NB4 (cell line): ENCODE measurements around the gene CEP128.

Experiments
- POLR2A ChIP-seq: IDR thresholded peaks from 2 replicates; pipeline ENCODE4 v1.6.1; 2011; ENCODE audit warnings: mild to moderate bottlenecking; ENCODE audit not compliant: insufficient read length; ENCODE audit errors: extremely low read depth
- TF ChIP-seq, protein P1 (sequence below): IDR thresholded peaks from one replicate; pipeline ENCODE4 v1.5.1; 2012; ENCODE audit warnings: low read depth, low read length
- TF ChIP-seq, protein P2 (sequence below): IDR thresholded peaks from 2 replicates; pipeline ENCODE4 v1.6.1; 2011; ENCODE audit warnings: low read depth, low read length

DNA sequence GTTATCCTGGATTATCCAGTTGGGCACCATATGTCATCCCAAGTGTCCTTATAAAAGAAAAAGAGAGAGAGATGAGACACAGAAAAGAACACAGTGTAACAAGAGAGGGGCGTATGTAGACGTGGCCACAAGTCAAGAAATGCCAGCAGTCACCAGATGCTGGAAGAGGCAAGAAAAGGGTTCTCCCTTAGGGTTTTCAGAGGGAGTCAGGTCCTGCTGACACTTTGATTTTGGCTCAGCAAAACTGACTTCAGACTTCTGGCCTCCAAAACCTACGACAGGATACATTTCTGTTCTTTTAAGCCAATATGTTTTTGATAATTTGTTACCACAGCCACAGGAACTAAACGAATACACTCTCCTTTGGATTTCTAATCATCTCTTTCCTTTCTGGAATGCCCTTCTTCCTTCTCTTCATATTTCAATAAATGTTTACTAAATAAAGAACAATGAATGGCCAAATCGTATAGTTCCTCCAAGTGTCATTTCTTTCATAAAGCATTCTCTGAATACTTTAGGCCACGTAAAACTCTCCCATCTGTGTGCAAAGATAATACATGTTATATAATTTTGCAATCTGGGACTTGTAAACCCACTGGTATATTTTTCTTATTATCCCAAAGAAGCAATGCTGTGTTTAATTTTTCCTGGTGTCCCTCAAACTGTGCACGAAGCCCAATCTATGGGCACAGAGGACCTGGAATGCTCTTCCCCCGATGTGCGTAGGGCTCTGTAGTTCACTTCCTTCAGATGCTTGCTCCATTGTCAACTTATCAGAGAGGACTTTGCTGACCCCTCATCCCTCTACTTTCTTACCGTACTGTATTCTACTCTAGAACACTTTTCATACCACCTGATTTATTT lies 303.6 kb downstream of the CEP128 start:
- TF ChIP-seq, protein P1, sequence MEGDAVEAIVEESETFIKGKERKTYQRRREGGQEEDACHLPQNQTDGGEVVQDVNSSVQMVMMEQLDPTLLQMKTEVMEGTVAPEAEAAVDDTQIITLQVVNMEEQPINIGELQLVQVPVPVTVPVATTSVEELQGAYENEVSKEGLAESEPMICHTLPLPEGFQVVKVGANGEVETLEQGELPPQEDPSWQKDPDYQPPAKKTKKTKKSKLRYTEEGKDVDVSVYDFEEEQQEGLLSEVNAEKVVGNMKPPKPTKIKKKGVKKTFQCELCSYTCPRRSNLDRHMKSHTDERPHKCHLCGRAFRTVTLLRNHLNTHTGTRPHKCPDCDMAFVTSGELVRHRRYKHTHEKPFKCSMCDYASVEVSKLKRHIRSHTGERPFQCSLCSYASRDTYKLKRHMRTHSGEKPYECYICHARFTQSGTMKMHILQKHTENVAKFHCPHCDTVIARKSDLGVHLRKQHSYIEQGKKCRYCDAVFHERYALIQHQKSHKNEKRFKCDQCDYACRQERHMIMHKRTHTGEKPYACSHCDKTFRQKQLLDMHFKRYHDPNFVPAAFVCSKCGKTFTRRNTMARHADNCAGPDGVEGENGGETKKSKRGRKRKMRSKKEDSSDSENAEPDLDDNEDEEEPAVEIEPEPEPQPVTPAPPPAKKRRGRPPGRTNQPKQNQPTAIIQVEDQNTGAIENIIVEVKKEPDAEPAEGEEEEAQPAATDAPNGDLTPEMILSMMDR: no peak
- TF ChIP-seq POLR2A: no peak
- TF ChIP-seq, protein P2, sequence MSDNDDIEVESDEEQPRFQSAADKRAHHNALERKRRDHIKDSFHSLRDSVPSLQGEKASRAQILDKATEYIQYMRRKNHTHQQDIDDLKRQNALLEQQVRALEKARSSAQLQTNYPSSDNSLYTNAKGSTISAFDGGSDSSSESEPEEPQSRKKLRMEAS: no peak
